K562 (cell line): ENCODE measurements around the gene SSH3. TPM values are rescaled to one million over a fixed set of nuclear protein-coding genes. Genes with fewer than 3 reads are reported as not detected.
A peak's percentile ranks its signal among the peaks of the same experiment; 100 is the strongest.

ENCODE experiments used
- ATAC-seq: fragments of 200-7000 bp; cut with Tn5 transposase; 3 replicates; pipeline ENCODE4 v1.9.1; 2020; ENCODE audit warnings: moderate library complexity
- BruUV-seq: library from RNA; stranded (reverse); fragments of 400-500 nt; replicated peaks from 2 replicates; lab custom pipeline; 2021; lab: Mats Ljungman, UMichigan
- CTCF ChIA-PET: fragments of 300-600 bp; formaldehyde crosslinking; extraction: SDS; loops from one replicate; lab custom pipeline; 2021; ENCODE audit warnings: low intra/inter-chr PET ratio; lab: Yijun Ruan, JAX
- POLR2A ChIA-PET: fragments of 300-600, 350-650 bp; sonication (Branson Sonifier 250); formaldehyde crosslinking; extraction: SDS; loops from one replicate; lab custom pipeline; 2021; ENCODE audit warnings: antibody characterized with exemption, inconsistent platforms; lab: Yijun Ruan, JAX
- DNase-seq, 4 experiments: peaks; one replicate each; pipeline versions ENCODE4 v3.0.0 to v3.0.0-alpha.2; 2011 to 2018; ENCODE audit warnings: low spot score in 3 of 4, mixed read lengths in 3 of 4; ENCODE audit errors: extremely low read depth in 1 of 4
- FAIRE-seq: peaks from 2 replicates; lab custom pipeline; 2011; peaks lifted over from hg19 to GRCh38; lab: Jason Lieb, UNC
- H2AFZ ChIP-seq: 2 replicates; pipeline ENCODE4 v1.6.0; 2011; ENCODE audit warnings: low read depth, low read length, control low read depth, inconsistent platforms
- H3K27ac ChIP-seq: fragments of 200-600 bp; 3 replicates; pipeline ENCODE4 v1.8.0; 2011; ENCODE audit warnings: low read depth, mild to moderate bottlenecking, control low read depth, inconsistent platforms, low read length, moderate library complexity, mixed read lengths; ENCODE audit errors: extremely low read depth
- H3K27me3 ChIP-seq, 2 experiments: fragments of 300-600 bp in 1 of 2; 2 replicates in 1 of 2; 3 replicates in 1 of 2; pipeline versions ENCODE4 v1.6.0 to v1.8.0; 2011; ENCODE audit warnings: inconsistent platforms in 2 of 2, low read length in 2 of 2, mild to moderate bottlenecking in 1 of 2, mixed read lengths in 1 of 2, moderate library complexity in 1 of 2; ENCODE audit not compliant: control insufficient read depth in 2 of 2, insufficient read depth in 2 of 2
- H3K36me3 ChIP-seq: fragments of 300-600 bp; 3 replicates; pipeline ENCODE4 v1.8.0; 2011; ENCODE audit warnings: mild to moderate bottlenecking, low read length, inconsistent platforms; ENCODE audit not compliant: control insufficient read depth, insufficient read depth
- H3K4me1 ChIP-seq, 2 experiments: fragments of 200-600 bp in 1 of 2; replicated peaks in 1 of 2; 2 replicates in 1 of 2; 3 replicates in 1 of 2; pipeline versions ENCODE4 v1.5.1 to v1.8.0; 2011; ENCODE audit warnings: inconsistent platforms in 2 of 2, low read length in 2 of 2, mild to moderate bottlenecking in 1 of 2, mixed read lengths in 1 of 2, moderate library complexity in 1 of 2; ENCODE audit not compliant: control insufficient read depth in 2 of 2, insufficient read depth in 2 of 2
- H3K4me2 ChIP-seq: 2 replicates; pipeline ENCODE4 v1.6.1; 2011; ENCODE audit warnings: low read length, control low read depth, inconsistent platforms, mixed read lengths; ENCODE audit not compliant: insufficient read depth
- H3K4me3 ChIP-seq: fragments of 200-600 bp; sonication (generic), shearing (Covaris generic); 2 replicates; pipeline ENCODE4 v1.5.1; 2016; ENCODE audit warnings: control low read depth, inconsistent platforms
- H3K79me2 ChIP-seq: fragments of 200-600 bp; 3 replicates; pipeline ENCODE4 v1.8.0; 2011; ENCODE audit warnings: low read length, inconsistent platforms; ENCODE audit not compliant: control insufficient read depth, insufficient read depth
- H3K9ac ChIP-seq, 2 experiments: 2 replicates each; pipeline versions ENCODE4 v1.6.0 to v1.6.1; 2011; ENCODE audit warnings: low read depth in 2 of 2, low read length in 2 of 2, control low read depth in 1 of 2, inconsistent platforms in 1 of 2, mild to moderate bottlenecking in 1 of 2, mixed read lengths in 1 of 2; ENCODE audit not compliant: insufficient read depth in 1 of 2
- H3K9me1 ChIP-seq: one replicate; pipeline ENCODE4 v1.6.0; 2011; ENCODE audit warnings: inconsistent platforms, mild to moderate bottlenecking, low read length, moderate library complexity; ENCODE audit not compliant: control insufficient read depth, insufficient read depth
- H3K9me3 ChIP-seq: replicated peaks from 2 replicates; pipeline ENCODE4 v1.5.1; 2011; ENCODE audit warnings: low read depth, low read length, inconsistent platforms; ENCODE audit not compliant: control insufficient read depth, insufficient read depth
- H4K20me1 ChIP-seq: replicated peaks from 2 replicates; pipeline ENCODE4 v1.6.1; 2011; ENCODE audit warnings: low read length, inconsistent platforms, mixed read lengths; ENCODE audit not compliant: control insufficient read depth, insufficient read depth
- ARHGAP35 ChIP-seq: fragments of 450-650 bp; IDR thresholded peaks from 2 replicates; pipeline ENCODE4 v1.6.1; 2018; ENCODE audit not compliant: partially characterized antibody
- ASH1L ChIP-seq: fragments of 450-650 bp; IDR thresholded peaks from 2 replicates; pipeline ENCODE4 v1.6.1; 2018; ENCODE audit warnings: borderline replicate concordance, mild to moderate bottlenecking, low read depth; ENCODE audit not compliant: partially characterized antibody
- BMI1 ChIP-seq: fragments of 150-350 bp; IDR thresholded peaks from 2 replicates; pipeline ENCODE4 v1.6.1; 2014; ENCODE audit warnings: low read length
- ESRRA ChIP-seq: fragments of 450-650 bp; IDR thresholded peaks from 2 replicates; pipeline ENCODE4 v1.6.1; 2014; ENCODE audit warnings: low read depth, mild to moderate bottlenecking, moderate library complexity, borderline replicate concordance
- ESRRB ChIP-seq: fragments of 250-450 bp; sonication (Bioruptor Pico); IDR thresholded peaks from 2 replicates; pipeline ENCODE4 v1.5.0; 2020; ENCODE audit warnings: mild to moderate bottlenecking, moderate library complexity, borderline replicate concordance
- FOXP1 ChIP-seq: sonication (generic); formaldehyde crosslinking; IDR thresholded peaks from 2 replicates; pipeline ENCODE4 v1.8.0; 2022; ENCODE audit warnings: mild to moderate bottlenecking, missing genetic modification reagents
- HNRNPLL ChIP-seq: fragments of 200-400 bp; formaldehyde crosslinking; IDR thresholded peaks from 2 replicates; pipeline ENCODE4 v1.6.1; 2017; ENCODE audit warnings: low read length, low read depth, mild to moderate bottlenecking; ENCODE audit not compliant: poor library complexity, severe bottlenecking
- MECOM ChIP-seq: fragments of 250-450 bp; sonication (Bioruptor Pico); IDR thresholded peaks from 2 replicates; pipeline ENCODE4 v1.8.0; 2022; ENCODE audit warnings: inconsistent platforms
- MITF ChIP-seq: IDR thresholded peaks from 2 replicates; pipeline ENCODE4 v1.6.1; 2014; ENCODE audit warnings: antibody characterized with exemption
- NFRKB ChIP-seq: fragments of 450-650 bp; IDR thresholded peaks from 2 replicates; pipeline ENCODE4 v1.6.1; 2016; ENCODE audit warnings: low read depth
- PCBP2 ChIP-seq: fragments of 200-400 bp; formaldehyde crosslinking; IDR thresholded peaks from 2 replicates; pipeline ENCODE4 v1.6.1; 2018; ENCODE audit warnings: low read length, low read depth, mild to moderate bottlenecking, moderate library complexity; ENCODE audit not compliant: poor library complexity, severe bottlenecking
- PTTG1 ChIP-seq: fragments of 450-650 bp; IDR thresholded peaks from 2 replicates; pipeline ENCODE4 v1.6.1; 2016; ENCODE audit warnings: low read depth, mild to moderate bottlenecking, missing genetic modification characterization, missing compliant biosample characterization
- PYGO2 ChIP-seq: fragments of 450-650 bp; IDR thresholded peaks from 2 replicates; pipeline ENCODE4 v1.6.1; 2016; ENCODE audit warnings: mild to moderate bottlenecking, missing genetic modification characterization, moderate library complexity, missing compliant biosample characterization
- RAD21 ChIP-seq, 2 experiments: fragments of 250-450 bp in 1 of 2; fragments of 450-650 bp in 1 of 2; sonication (Bioruptor Pico) in 1 of 2; formaldehyde crosslinking in 1 of 2; IDR thresholded peaks in 1 of 2; conservative IDR thresholded peaks in 1 of 2; 2 replicates each; pipeline versions ENCODE4 v1.4.0 to v1.8.0; 2020 to 2022; ENCODE audit warnings: mild to moderate bottlenecking in 2 of 2, moderate library complexity in 1 of 2
- SRSF9 ChIP-seq: fragments of 200-400 bp; formaldehyde crosslinking; IDR thresholded peaks from 2 replicates; pipeline ENCODE4 v1.6.1; 2017; ENCODE audit warnings: low read depth, low read length, borderline replicate concordance
- ZNF384 ChIP-seq: IDR thresholded peaks from 2 replicates; pipeline ENCODE4 v1.6.1; 2012; ENCODE audit warnings: low read depth, low read length, improper control_type of control experiment
- ZNF589 ChIP-seq: fragments of 200-800 bp; sonication (Bioruptor generic); IDR thresholded peaks from 2 replicates; pipeline ENCODE4 v1.6.1; 2016; ENCODE audit warnings: low read depth, missing genetic modification characterization, missing compliant biosample characterization
- ZNF778 ChIP-seq: fragments of 450-650 bp; formaldehyde crosslinking; IDR thresholded peaks from 2 replicates; pipeline ENCODE4 v1.4.0; 2020; ENCODE audit warnings: mild to moderate bottlenecking, moderate library complexity
- WGBS: fragments of 100-300 bp; shearing (Covaris generic); methylation state at CpG from one replicate; pipeline ENCODE4 v1.1.6; 2016; ENCODE audit warnings: low coverage, mixed read lengths; ENCODE audit not compliant: insufficient coverage; ENCODE audit errors: missing lambda C conversion rate; 5-methylcytosine and 5-hydroxymethylcytosine counted together
- in situ Hi-C: fragments of 300-500 bp; cut with MboI; formaldehyde crosslinking; loops from 4 replicates; pipeline ENCODE4 v1.15.0; 2018; ENCODE audit warnings: inconsistent platforms, mixed read lengths
- intact Hi-C: fragments of 100-400 bp; cut with micrococcal nuclease; formaldehyde crosslinking; loops from 2 replicates; pipeline ENCODE4 v1.14.2; 2022
- polyA plus RNA-seq, 8 experiments: library from polyadenylated mRNA; depleted of rRNA in 4 of 8; stranded (reverse) in 5 of 8; unstranded in 3 of 8; fragments of >200 nt; fragmentation: Nextera tagmentation in 2 of 8; fragmentation: Illumina TruSeq in 1 of 8; extraction: Ambion mirVana in 2 of 8; extraction: Trizol in 1 of 8; gene quantifications; 2 replicates each; pipeline versions ENCODE4 v1.2.1 to v1.2.3, GENCODE V29; 2011 to 2014; ENCODE audit warnings: inconsistent platforms in 1 of 8, missing spikeins in 1 of 8
- total RNA-seq, 7 experiments: library from RNA; depleted of rRNA in 6 of 7; stranded (reverse); fragments of >200 nt in 6 of 7; fragmentation: Illumina TruSeq in 2 of 7; extraction: Trizol in 2 of 7; gene quantifications; 2 replicates each; pipeline versions ENCODE4 v1.2.1 to v1.2.3, GENCODE V29; 2011 to 2021; ENCODE audit warnings: low replicate concordance in 1 of 7
- TF ChIP-seq, protein P1 (sequence below): sonication (generic); formaldehyde crosslinking; IDR thresholded peaks from 2 replicates; pipeline ENCODE4 v1.8.1; 2023; ENCODE audit warnings: mild to moderate bottlenecking, missing genetic modification reagents

Gene SSH3
- total and polyA plus RNA-seq, 9 of the 15 experiments (the other 6 are each of a cell fraction or from before 2014, with no cell fraction given) = 0.07 to 1.0 (median 0.24) TPM; not detected in 3

DNA sequence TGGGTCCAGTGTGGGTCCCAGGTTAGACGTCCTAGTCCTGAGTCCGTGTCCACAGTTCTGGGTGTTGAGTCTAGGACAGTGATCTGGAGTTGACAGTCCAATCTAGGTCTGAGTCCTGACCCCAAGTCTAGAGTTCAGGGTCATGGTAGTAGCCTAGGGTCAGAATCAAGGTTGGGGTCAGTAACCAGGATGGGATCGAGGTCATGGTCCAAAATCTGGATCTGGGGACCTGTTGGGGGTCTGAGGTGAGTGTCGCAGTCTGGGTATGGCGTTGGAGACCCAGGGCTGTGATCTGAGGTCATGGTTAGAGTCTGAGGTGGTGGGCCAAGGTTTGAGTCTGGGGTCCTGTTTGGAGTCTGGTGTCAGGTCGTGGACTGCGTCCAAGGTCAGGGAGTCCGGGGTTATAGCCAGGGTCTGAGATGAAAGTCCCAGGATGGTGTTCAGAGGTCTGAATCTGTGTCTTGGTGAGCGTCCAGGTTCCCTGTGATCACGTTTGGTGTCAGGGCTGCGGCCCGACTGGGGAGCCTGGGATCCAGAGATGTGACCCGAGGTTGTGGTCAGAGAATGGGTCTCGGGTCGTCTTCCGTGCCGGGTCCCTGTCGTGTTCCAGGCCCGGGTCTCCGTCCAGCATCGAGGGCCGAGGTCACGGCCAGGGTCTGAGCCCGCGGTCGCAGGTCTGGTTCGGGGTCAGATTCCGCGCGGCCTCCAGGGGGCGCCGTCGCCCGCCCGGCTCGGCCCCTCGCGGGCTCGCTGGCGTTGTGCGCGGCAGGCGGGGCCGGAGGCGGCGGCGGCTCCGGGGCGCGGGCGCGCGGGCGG, 37.5 kb upstream of the SSH3 start:
- FAIRE-seq = peak; percentile 77
- 24% methylated on average over 16 of the region's 54 CpGs for WGBS
- peak overlapping the region; percentile 61; the same call in 2 of the 3 replicates for H3K27ac ChIP-seq
- ATAC-seq = peak; percentile 84
- H3K36me3 ChIP-seq = peaks cover 36% of the 10 kb centered on the region; the same call in 2 of the 3 replicates
- no TSS peak for BruUV-seq
- intact Hi-C loops (loop anchor here (1.0 kb wide), 1 partner anchor 22 kb away; no protein-coding TSS in a partner anchor), in situ Hi-C loops (no loop called here)
- peaks cover 7% of the 10 kb centered on the region for H3K9me1 ChIP-seq
- no peaks in the 10 kb centered on the region for H3K9me3 ChIP-seq
- H3K4me1 ChIP-seq = peaks cover 49 to 71% of the 10 kb centered on the region in 2 experiments
- H3K4me2 ChIP-seq = peak overlapping the region; percentile 72
- H4K20me1 ChIP-seq = peaks cover 17% of the 10 kb centered on the region; the same call in 1 of the 2 replicates
- POLR2A ChIA-PET = interaction anchor here (0.7 to 1.6 kb wide), 5 partner anchors 20 to 52 kb away, joined by 3 to 8 read pairs (median 4); no protein-coding TSS in a partner anchor
- H3K4me3 ChIP-seq = no peak overlapping the region
- H3K79me2 ChIP-seq = peaks cover 46% of the 10 kb centered on the region
- CTCF ChIA-PET = interaction anchor here (1.5 to 3.5 kb wide), 2 partner anchors 52 to 117 kb away, joined by 5 to 35 read pairs; no protein-coding TSS in a partner anchor
- H2AFZ ChIP-seq = peak overlapping the region; percentile 99
- DNase-seq = peak; percentile 84 to 92 (median 91)
- H3K27me3 ChIP-seq = no peaks in the 10 kb centered on the region
- H3K9ac ChIP-seq = peak overlapping the region; percentile 69 to 91
- TF ChIP-seq ARHGAP35 (no peak), ZNF384 (no peak), MITF (no peak), PTTG1 (tag) (no peak), NFRKB (no peak), ASH1L (no peak), MECOM (CRISPR knock-in tag) (no peak), FOXP1 (CRISPR knock-in tag) (no peak), ESRRB (CRISPR knock-in tag) (no peak), RAD21 (CRISPR knock-in tag; conservative IDR thresholded peaks at IDR 0.05 in 1 of 2, IDR thresholded peaks at IDR 0.05 in 1 of 2) (peak; percentile 71 to 79), PCBP2 (no peak), PYGO2 (tag) (no peak), ESRRA (no peak), SRSF9 (no peak), ZNF778 (CRISPR knock-in tag) (no peak), ZNF589 (CRISPR knock-in tag) (no peak), HNRNPLL (no peak), BMI1 (no peak)
- TF ChIP-seq, protein P1, sequence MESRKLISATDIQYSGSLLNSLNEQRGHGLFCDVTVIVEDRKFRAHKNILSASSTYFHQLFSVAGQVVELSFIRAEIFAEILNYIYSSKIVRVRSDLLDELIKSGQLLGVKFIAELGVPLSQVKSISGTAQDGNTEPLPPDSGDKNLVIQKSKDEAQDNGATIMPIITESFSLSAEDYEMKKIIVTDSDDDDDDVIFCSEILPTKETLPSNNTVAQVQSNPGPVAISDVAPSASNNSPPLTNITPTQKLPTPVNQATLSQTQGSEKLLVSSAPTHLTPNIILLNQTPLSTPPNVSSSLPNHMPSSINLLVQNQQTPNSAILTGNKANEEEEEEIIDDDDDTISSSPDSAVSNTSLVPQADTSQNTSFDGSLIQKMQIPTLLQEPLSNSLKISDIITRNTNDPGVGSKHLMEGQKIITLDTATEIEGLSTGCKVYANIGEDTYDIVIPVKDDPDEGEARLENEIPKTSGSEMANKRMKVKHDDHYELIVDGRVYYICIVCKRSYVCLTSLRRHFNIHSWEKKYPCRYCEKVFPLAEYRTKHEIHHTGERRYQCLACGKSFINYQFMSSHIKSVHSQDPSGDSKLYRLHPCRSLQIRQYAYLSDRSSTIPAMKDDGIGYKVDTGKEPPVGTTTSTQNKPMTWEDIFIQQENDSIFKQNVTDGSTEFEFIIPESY (CRISPR knock-in tag) = no peak
